Liver (tissue), 9 donors: ENCODE measurements around the gene DCUN1D1. TPM values are rescaled to one million over a fixed set of nuclear protein-coding genes. Genes with fewer than 3 reads are reported as not detected.

Experiments
- DNase-seq: peaks from one replicate; pipeline ENCODE4 v3.0.0-alpha.2; 2017; ENCODE audit warnings: low spot score
- H3K27ac ChIP-seq, 2 donors: one replicate each; pipeline ENCODE4 v1.7.0; 2013; ENCODE audit warnings: inconsistent platforms in 2 of 2, low read length in 2 of 2, control low read depth in 1 of 2, low read depth in 1 of 2, mild to moderate bottlenecking in 1 of 2
- H3K27me3 ChIP-seq, 4 donors: one replicate each; pipeline versions ENCODE4 v1.6.1 to v1.7.0; 2013; ENCODE audit warnings: low read length in 3 of 4, inconsistent platforms in 1 of 4, mild to moderate bottlenecking in 1 of 4, moderate library complexity in 1 of 4; ENCODE audit not compliant: control insufficient read depth in 4 of 4, insufficient read depth in 4 of 4
- H3K36me3 ChIP-seq, 4 donors: one replicate each; pipeline versions ENCODE4 v1.6.1 to v1.7.0; 2013; ENCODE audit warnings: low read length in 3 of 4, mild to moderate bottlenecking in 3 of 4, low read depth in 1 of 4, moderate library complexity in 1 of 4; ENCODE audit not compliant: control insufficient read depth in 4 of 4, insufficient read depth in 3 of 4
- H3K4me1 ChIP-seq, 4 donors: one replicate each; pipeline versions ENCODE4 v1.6.1 to v1.7.0; 2013; ENCODE audit warnings: low read length in 3 of 4, mild to moderate bottlenecking in 3 of 4, moderate library complexity in 1 of 4; ENCODE audit not compliant: control insufficient read depth in 4 of 4, insufficient read depth in 4 of 4
- H3K4me3 ChIP-seq, 3 donors: one replicate each; pipeline versions ENCODE4 v1.6.1 to v1.7.0; 2013; ENCODE audit warnings: low read length in 3 of 3, control low read depth in 1 of 3, low read depth in 1 of 3, mild to moderate bottlenecking in 1 of 3
- H3K9ac ChIP-seq, 2 donors: one replicate each; pipeline ENCODE4 v1.7.0; 2013; ENCODE audit warnings: low read length in 2 of 2, mild to moderate bottlenecking in 2 of 2, moderate library complexity in 2 of 2, control low read depth in 1 of 2, low read depth in 1 of 2
- H3K9me3 ChIP-seq, 4 donors: one replicate each; pipeline versions ENCODE4 v1.6.1 to v1.7.0; 2013; ENCODE audit warnings: low read length in 3 of 4; ENCODE audit not compliant: control insufficient read depth in 4 of 4
- ATF3 ChIP-seq: IDR thresholded peaks from 2 replicates; pipeline ENCODE4 v1.6.1; 2016; ENCODE audit warnings: antibody characterized with exemption
- CTCF ChIP-seq: fragments of 150-350 bp; IDR thresholded peaks from 2 replicates; pipeline ENCODE4 v1.5.1; 2017; ENCODE audit warnings: improper control_type of control experiment, low read depth, low read length; ENCODE audit not compliant: missing input control
- EGR1 ChIP-seq, 2 donors: IDR thresholded peaks; 2 replicates each; pipeline ENCODE4 v1.6.1; 2016 to 2018; ENCODE audit warnings: antibody characterized with exemption in 2 of 2, low read depth in 2 of 2
- FOXA1 ChIP-seq: IDR thresholded peaks from 2 replicates; pipeline ENCODE4 v1.6.1; 2016; ENCODE audit warnings: antibody characterized with exemption
- FOXA2 ChIP-seq: IDR thresholded peaks from 2 replicates; pipeline ENCODE4 v1.6.1; 2016; ENCODE audit warnings: antibody characterized with exemption
- GABPA ChIP-seq, 2 donors: IDR thresholded peaks in 1 of 2; conservative IDR thresholded peaks in 1 of 2; 2 replicates each; pipeline ENCODE4 v1.6.1; 2016; ENCODE audit warnings: antibody characterized with exemption in 2 of 2, mild to moderate bottlenecking in 1 of 2, moderate library complexity in 1 of 2
- HNF4A ChIP-seq, 2 donors: conservative IDR thresholded peaks; 2 replicates each; pipeline ENCODE4 v1.6.1; 2016; ENCODE audit warnings: antibody characterized with exemption in 2 of 2, mild to moderate bottlenecking in 2 of 2
- HNF4G ChIP-seq: IDR thresholded peaks from 2 replicates; pipeline ENCODE4 v1.6.1; 2016; ENCODE audit warnings: antibody characterized with exemption
- JUND ChIP-seq, 2 donors: IDR thresholded peaks; 2 replicates each; pipeline ENCODE4 v1.6.1; 2016; ENCODE audit warnings: antibody characterized with exemption in 2 of 2
- MAX ChIP-seq: IDR thresholded peaks from 2 replicates; pipeline ENCODE4 v1.6.1; 2016; ENCODE audit warnings: antibody characterized with exemption
- NR2F2 ChIP-seq: IDR thresholded peaks from 2 replicates; pipeline ENCODE4 v1.6.1; 2016; ENCODE audit warnings: antibody characterized with exemption
- RAD21 ChIP-seq, 2 donors: IDR thresholded peaks; 2 replicates each; pipeline ENCODE4 v1.6.1; 2016; ENCODE audit warnings: antibody characterized with exemption in 2 of 2, mild to moderate bottlenecking in 2 of 2
- REST ChIP-seq: IDR thresholded peaks from 2 replicates; pipeline ENCODE4 v1.6.1; 2016; ENCODE audit warnings: antibody characterized with exemption, mild to moderate bottlenecking
- RXRA ChIP-seq, 2 donors: IDR thresholded peaks; 2 replicates each; pipeline ENCODE4 v1.6.1; 2017 to 2018; ENCODE audit warnings: antibody characterized with exemption in 2 of 2, mild to moderate bottlenecking in 1 of 2
- SP1 ChIP-seq: IDR thresholded peaks from 2 replicates; pipeline ENCODE4 v1.6.1; 2018; ENCODE audit warnings: antibody characterized with exemption, mild to moderate bottlenecking
- TAF1 ChIP-seq: conservative IDR thresholded peaks from 2 replicates; pipeline ENCODE4 v1.6.1; 2016; ENCODE audit warnings: antibody characterized with exemption, mild to moderate bottlenecking
- YY1 ChIP-seq: IDR thresholded peaks from 2 replicates; pipeline ENCODE4 v1.6.1; 2016; ENCODE audit warnings: antibody characterized with exemption, mild to moderate bottlenecking
- ZBTB33 ChIP-seq: IDR thresholded peaks from 2 replicates; pipeline ENCODE4 v1.6.1; 2016; ENCODE audit warnings: antibody characterized with exemption
- WGBS: extraction: QIAGEN DNeasy Blood & Tissue Kit; methylation state at CpG from one replicate; pipeline ENCODE4 v1.1.7; 2013; 5-methylcytosine and 5-hydroxymethylcytosine counted together
- polyA plus RNA-seq, 2 donors: library from polyadenylated mRNA; stranded (reverse) in 1 of 2; unstranded in 1 of 2; fragments of 200-250 nt in 1 of 2; fragments of >200 nt in 1 of 2; fragmentation: Nextera tagmentation in 1 of 2; extraction: Ambion mirVana in 1 of 2; gene quantifications; one replicate each; pipeline versions ENCODE4 v1.2.1 to v1.2.3, GENCODE V29; 2013 to 2015
- total RNA-seq, 2 donors: library from RNA; depleted of rRNA; stranded (reverse); fragments of >200 nt; gene quantifications; one replicate each; pipeline ENCODE4 v1.2.3, GENCODE V29; 2014
- donor health status: healthy.
- donor health status: healthy.
- donor health status: healthy.
- donor health status: healthy.
- donor health status: healthy.

DCUN1D1 gene
- total and polyA plus RNA-seq, 4 donors: 9.1 to 56.0 (median 23.5) TPM

- Histone ChIP-seq H3K27ac (peak overlapping the region; percentile 46 to 51), H3K4me1 (peaks cover 17 to 42% (median 29%) of the 10 kb centered on the region in 4 donors), H3K36me3 (no peaks in the 10 kb centered on the region), H3K4me3 (peak overlapping the region in 1 of 3 donors; percentile 33), H3K27me3 (no peaks in the 10 kb centered on the region), H3K9ac (peak overlapping the region in 1 of 2 donors; percentile 34), H3K9me3 (no peaks in the 10 kb centered on the region)
- 29% methylated on average over 3 of the region's 3 CpGs for WGBS
- no peak for DNase-seq
- TF ChIP-seq MAX (peak; percentile 78), HNF4G (peak; percentile 99), SP1 (peak; percentile 99), REST (peak; percentile 82), ATF3 (no peak), FOXA2 (peak; percentile 33), YY1 (peak; percentile 70), JUND (IDR thresholded peaks at IDR 0.05) (peak; percentile 80 to 90), NR2F2 (peak; percentile 49), EGR1 (IDR thresholded peaks at IDR 0.05; ENCODE audit: low read depth in 2 of 2) (peak in 1 of 2 donors; percentile 63), HNF4A (conservative IDR thresholded peaks at IDR 0.05) (peak; percentile 100), TAF1 (peak; percentile 50), GABPA (IDR thresholded peaks at IDR 0.05 in 1 of 2, conservative IDR thresholded peaks at IDR 0.05 in 1 of 2) (no peak), ZBTB33 (peak; percentile 75), RXRA (IDR thresholded peaks at IDR 0.05) (peak; percentile 77 to 86), CTCF (no peak), FOXA1 (no peak), RAD21 (IDR thresholded peaks at IDR 0.05) (peak; percentile 46 to 48)
Observed at GRCh38 chr3:182970811-182971418, 9.4 kb downstream of the DCUN1D1 start.
